GM18907 (cell line): ENCODE data around the gene C2orf69.

Experiments used
- ATAC-seq: cut with Tn5 transposase; IDR thresholded peaks from one replicate; pipeline ENCODE4 v1.9.1; 2021; ENCODE audit warnings: mild to moderate bottlenecking, moderate library complexity; ENCODE audit not compliant: unreplicated experiment

C2orf69 gene

DNA sequence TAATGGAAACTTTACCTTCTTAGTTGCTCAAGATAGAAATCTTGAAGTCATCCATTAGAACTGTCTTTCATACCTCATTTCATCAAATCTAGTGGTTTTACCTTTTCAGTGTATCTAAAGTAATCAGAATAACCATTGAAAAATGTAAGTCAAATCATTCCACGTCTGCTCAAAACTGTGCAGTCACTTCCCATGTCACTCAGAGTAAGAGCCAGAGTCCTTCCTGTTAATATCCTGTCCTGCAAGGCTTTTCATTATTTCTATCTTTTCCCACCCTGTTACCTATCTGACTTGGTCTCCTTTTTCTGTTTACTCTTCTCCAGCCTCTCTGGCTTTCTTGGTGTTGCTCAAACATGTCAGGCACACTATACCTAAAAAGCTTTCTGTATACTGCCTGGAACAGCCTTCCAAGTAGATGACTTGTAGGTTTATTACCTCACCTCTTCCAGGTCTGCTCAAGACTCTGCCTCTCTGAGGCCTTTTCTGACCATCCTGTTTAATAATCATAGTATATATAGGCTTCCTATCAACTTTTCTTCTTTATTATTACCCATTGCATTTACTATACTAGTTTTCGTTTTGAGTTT lies 3.4 kb downstream of the C2orf69 start:
- no peak for ATAC-seq

DNA sequence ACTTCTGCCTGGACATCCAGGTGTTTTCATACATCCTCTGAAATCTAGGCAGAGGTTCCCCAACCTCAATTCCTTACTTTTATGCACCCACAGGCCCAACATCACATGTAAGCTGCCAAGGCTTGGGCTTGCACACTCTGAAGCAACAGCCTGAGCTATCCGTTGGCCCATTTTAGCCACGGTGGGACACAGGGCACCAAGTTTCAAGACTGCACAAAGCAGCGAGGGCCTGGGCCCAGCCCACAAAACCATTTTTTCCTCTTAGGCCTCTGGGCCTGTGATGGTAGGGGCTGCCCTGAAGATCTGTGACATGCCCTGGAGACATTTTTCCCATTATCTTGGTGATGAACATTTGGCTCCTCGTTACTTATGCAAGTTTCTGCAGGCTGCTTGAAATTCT lies 5.9 kb downstream of the C2orf69 start:
- no peak for ATAC-seq

DNA sequence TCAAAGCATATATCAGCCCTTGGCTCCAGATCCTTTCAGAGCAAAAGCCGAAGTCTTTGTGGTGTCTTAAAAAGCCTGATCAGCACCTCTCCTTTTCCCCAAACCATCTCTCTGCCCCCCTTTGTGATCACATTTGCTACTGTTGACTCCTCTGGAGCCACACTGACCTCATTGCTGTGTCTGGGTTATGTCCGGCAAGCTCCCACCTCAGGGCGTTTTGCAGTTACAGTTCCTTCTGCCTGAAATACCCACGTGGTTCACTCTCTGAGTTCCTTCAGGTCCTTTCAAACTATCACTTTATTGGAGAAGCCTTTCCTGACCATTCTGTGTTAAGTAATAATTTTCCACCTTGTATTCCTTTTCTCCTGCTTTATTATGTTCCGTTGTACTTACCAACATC lies 11.8 kb downstream of the C2orf69 start:
- ATAC-seq, result no peak

- ATAC-seq, result no peak
These were observed 12.8 kb downstream of the C2orf69 start for GRCh38 chr2:199923924-199924323.

DNA sequence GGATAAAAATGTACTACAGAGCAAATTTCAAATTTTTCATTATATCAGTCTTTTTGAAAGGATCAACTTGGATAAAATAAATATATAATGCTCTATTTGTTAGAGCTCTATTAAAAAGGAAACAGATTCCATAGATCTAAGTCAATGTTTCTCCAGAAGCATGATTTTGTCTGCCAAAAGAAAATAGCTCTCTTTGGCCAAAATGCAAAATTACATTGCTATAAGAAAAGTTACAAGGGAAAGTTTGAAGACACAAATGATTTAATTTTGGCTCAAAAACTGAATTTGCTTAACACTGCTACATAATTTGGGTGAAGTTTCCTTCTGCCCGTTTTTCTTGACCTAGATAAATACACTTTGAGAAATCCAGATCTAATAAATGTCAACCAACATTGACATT lies 15.7 kb downstream of the C2orf69 start:
- no peak for ATAC-seq

- no peak for ATAC-seq
These were observed 17.1 kb downstream of the C2orf69 start for GRCh38 chr2:199928226-199928625.

GRCh38 chr2:199928626-199929025 lies 17.5 kb downstream of the C2orf69 start:
- no peak for ATAC-seq

DNA sequence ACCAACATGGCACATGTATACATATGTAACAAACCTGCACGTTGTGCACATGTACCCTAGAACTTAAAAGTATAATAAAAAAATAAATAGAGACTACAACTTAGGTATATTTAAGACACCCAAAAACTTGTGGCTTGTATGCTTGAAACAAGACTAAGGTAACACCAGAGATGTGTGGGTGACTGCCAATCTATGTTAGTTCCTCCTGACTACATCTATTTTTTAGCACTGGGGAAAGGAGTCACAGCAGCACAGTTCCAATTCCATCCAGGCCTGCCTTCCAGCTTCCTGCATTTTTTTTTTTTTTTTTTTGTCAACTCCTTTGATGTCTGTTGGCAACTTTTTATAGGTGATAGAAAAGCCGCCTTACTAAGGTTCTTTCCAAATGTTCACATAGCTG lies 18.2 kb downstream of the C2orf69 start:
- ATAC-seq, result no peak

GRCh38 chr2:199932312-199932855 lies 21.3 kb downstream of the C2orf69 start:
- ATAC-seq, result no peak

DNA sequence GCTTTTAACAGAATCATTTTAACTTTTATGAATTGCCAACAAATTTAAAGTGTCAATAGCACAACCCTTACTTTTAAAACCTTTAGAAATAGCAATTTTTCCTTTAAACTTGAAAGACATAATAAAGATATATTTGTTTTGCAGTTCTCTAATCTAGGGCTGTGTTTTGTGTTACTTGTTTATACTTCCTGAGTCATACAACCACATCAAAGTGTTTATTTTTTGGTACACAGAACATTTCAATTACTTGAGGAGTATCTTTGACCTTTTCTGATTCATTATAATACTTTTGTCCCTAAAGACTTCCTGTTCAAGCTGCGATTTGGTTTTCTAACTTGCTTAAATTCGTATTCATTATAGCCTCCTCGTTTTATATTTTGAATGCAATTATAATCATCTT lies 22.4 kb downstream of the C2orf69 start:
- no peak for ATAC-seq

GRCh38 chr2:199936554-199936953 lies 25.5 kb downstream of the C2orf69 start:
- no peak for ATAC-seq

DNA sequence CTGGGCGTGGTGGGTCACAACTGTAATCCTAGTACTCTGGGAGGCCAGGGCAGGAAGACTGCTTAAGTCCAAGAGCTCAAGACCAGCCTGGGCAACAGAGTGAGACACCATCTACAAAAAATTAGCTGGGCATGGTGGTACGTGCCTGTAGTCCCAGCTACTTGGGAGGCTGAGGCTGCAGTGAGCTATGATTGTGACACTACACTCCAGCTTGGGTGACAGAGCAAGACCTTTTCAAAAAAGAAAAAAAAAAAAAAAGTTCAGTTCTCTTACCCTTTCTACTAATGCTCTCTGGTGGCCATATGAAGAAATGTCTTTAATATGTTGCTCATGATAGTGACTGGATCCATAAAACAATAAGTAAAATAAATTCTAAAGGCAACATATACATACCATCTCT lies 29.3 kb downstream of the C2orf69 start:
- ATAC-seq, result no peak

DNA sequence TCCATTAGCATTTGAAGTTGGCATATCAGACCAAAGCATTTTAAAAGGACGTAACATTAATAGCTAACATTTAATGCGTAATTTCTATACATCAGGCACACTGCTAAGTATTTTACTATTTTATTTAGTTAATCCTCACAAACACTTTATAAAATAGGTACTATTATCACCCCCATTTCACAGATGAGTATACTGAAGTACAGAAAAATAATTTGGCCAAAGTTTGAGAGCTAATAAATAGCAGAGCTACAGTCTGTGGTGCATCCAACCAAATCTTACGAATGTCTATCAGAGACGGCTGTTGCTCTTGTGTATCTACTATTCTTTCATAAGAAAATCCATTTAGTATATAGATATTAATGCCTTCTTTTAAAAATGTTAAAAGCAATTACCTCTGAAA lies 32.3 kb downstream of the C2orf69 start:
- no peak for ATAC-seq

DNA sequence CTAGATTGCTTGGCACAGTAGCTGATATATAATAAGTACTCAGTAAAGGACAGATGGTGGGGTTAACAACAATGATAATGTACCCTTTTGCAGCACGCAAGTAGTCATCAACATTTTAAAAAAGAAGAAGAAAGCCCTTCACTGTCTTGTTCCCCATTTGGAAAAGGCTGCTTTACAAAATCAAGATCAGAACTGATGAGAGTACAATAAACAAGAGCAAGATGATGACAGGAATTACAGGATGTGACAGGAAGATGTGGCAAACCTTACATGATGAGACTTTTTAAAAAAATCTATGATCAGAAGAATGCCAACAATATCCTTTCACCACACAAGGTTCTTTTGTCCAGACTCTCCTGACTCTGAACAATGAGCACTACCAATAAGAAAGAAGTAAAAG lies 35.1 kb downstream of the C2orf69 start:
- no peak for ATAC-seq

DNA sequence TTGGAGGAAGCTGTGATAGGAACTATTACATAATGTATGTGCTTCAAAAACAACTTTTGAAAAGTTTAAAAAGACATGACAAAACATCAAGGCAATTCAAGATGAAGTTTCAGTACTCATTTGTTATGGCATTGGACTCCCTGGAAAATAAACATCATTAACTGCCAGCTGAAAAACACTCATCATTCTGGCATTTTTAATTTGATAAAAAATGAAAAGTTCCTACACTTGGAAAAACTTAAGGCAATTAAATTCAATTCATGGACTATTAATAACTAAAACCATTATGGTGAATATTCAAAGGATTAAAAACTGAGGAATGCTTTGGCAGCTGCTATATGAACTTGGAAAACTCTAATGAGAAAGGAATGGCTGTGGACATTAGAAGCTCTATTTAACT lies 35.7 kb downstream of the C2orf69 start:
- no peak for ATAC-seq

- no peak for ATAC-seq
These were observed 39.3 kb downstream of the C2orf69 start for GRCh38 chr2:199950396-199950795.

GRCh38 chr2:199951023-199951422 lies 39.9 kb downstream of the C2orf69 start:
- no peak for ATAC-seq

DNA sequence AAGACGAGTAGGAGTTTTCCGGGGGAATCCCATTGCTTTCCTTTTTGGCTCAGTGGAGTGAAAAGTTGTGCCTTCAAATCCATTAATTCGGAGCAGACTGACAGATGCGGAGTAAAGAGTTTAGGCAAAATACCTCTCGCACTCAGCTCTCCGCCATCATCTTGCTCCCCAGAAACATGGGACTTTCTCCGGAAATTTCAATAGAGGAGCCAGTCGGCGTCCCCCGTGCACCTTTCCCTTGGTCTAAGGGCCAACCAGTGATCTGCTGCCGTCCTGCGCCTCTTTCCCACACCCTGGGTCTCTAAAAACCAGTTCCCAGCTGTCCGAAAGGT lies 43.9 kb downstream of the C2orf69 start:
- ATAC-seq, result peak; percentile 52

GRCh38 chr2:199955339-199956061 lies 44.4 kb downstream of the C2orf69 start, which contains the start of the genes MAIP1 and TYW5:
Gene MAIP1, plus strand, starts transcription at chr2:199955582. Its CDS starts 217 bp downstream, at chr2:199955799.
Gene TYW5, minus strand, starts transcription at chr2:199955491. Its CDS starts 21 bp downstream, at chr2:199955470.
- ATAC-seq, result peak; percentile 91

DNA sequence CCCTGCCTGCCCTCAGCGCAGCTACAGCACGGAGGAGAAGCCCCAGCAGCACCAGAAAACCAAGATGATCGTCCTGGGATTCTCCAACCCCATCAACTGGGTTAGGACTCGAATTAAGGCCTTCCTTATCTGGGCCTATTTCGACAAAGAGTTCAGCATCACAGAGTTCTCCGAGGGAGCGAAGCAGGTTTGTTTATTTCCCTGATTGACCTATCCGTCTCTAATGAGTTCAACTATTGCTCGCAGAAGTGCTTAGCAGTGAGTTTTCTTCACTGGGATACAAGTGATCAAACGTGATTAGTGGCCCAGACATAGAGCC lies 44.9 kb downstream of the C2orf69 start:
- ATAC-seq, result no peak

DNA sequence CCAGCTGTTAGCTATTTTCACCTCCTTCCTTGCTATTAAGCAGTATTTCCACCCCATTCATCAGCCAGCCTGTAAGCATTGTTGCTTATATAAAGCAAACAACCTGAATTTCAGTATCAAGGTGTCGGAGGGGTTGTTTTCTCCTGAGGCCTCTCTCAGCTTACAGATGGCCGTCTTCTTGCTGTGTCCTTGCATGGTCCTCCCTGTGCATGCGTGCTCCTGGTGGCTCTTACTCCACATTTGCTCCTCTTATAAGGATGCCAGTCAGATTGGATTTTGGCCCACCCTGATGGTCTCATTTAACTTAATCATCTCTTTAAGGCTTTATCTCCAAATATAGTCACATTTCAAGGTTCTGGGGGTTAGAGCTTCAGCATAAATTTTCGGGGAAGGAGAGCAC lies 46.9 kb downstream of the C2orf69 start:
- ATAC-seq, result no peak

DNA sequence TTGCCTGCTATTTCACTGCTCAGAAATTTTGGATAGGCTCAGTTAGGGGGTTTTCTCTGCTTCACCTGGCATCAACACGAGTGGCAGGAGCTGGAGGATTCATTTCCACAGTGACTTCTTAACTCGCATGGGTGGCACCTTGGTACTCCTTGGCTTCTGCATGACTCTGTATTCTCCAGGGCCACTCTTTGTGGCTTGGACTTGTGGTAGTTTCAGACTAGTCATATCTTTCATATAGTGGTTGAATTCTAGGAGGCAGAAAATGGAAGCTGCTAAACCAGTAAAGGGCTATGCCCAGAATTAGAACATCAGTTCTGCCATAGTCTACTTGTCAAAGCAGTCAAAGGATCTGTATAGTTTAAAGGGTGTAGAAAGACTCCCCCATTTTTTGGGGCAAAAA lies 51.1 kb downstream of the C2orf69 start:
- peak; percentile 51 for ATAC-seq

DNA sequence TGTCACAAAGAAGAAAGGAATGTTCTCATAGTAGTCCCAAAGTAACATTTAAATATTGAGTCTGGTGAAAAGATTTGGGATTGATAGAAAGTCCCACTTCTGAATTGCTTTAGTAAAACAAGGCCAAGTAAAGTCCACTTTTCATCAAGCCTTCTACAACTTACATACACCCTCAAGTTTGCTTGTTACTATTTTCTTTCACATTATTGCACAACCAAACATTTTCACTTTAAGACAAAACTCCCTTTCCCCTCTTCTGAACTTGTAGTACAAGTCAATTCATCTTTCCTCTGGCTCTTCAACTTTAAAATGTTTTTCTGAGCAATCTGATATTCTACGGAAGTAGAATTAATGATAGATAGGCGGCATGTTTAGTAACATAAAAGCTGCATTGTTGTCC lies 55.3 kb downstream of the C2orf69 start:
- ATAC-seq, result no peak
